GM23248 (cell line): ENCODE data around the gene OCEL1. TPM values are rescaled to one million over a fixed set of nuclear protein-coding genes. Genes with fewer than 3 reads are reported as not detected.

Experiments
- DNase-seq: peaks from one replicate; pipeline ENCODE4 v3.0.0-alpha.2; 2015
- H2AFZ ChIP-seq: fragments of 200-600 bp; sonication (generic); 2 replicates; pipeline ENCODE4 v1.6.1; 2016; ENCODE audit warnings: antibody characterized with exemption
- H3F3A ChIP-seq: fragments of 200-600 bp; sonication (generic); 2 replicates; pipeline ENCODE4 v1.6.1; 2016; ENCODE audit warnings: mild to moderate bottlenecking, antibody characterized with exemption, mixed run types; ENCODE audit not compliant: insufficient read depth
- H3K27ac ChIP-seq: fragments of 200-600 bp; sonication (generic); 2 replicates; pipeline ENCODE4 v1.5.1; 2016; ENCODE audit warnings: mild to moderate bottlenecking
- H3K27me3 ChIP-seq: fragments of 200-600 bp; sonication (generic); replicated peaks from 2 replicates; pipeline ENCODE4 v1.6.1; 2016; ENCODE audit warnings: mild to moderate bottlenecking; ENCODE audit not compliant: insufficient read depth
- H3K36me3 ChIP-seq: fragments of 200-600 bp; sonication (generic); 2 replicates; pipeline ENCODE4 v1.6.1; 2016; ENCODE audit warnings: low read depth, mild to moderate bottlenecking
- H3K4me1 ChIP-seq: fragments of 200-600 bp; sonication (generic); 2 replicates; pipeline ENCODE4 v1.6.1; 2016; ENCODE audit warnings: mild to moderate bottlenecking; ENCODE audit not compliant: insufficient read depth
- H3K4me2 ChIP-seq: fragments of 200-600 bp; sonication (generic); one replicate; pipeline ENCODE4 v1.6.1; 2016; ENCODE audit warnings: mild to moderate bottlenecking; ENCODE audit not compliant: unreplicated experiment
- H3K4me3 ChIP-seq: fragments of 200-600 bp; sonication (generic); 2 replicates; pipeline ENCODE4 v1.5.1; 2016; ENCODE audit warnings: mild to moderate bottlenecking
- H3K79me2 ChIP-seq: fragments of 200-600 bp; sonication (generic); 2 replicates; pipeline ENCODE4 v1.6.1; 2016; ENCODE audit warnings: mild to moderate bottlenecking; ENCODE audit not compliant: insufficient read depth
- H3K9ac ChIP-seq: fragments of 200-600 bp; sonication (generic); 2 replicates; pipeline ENCODE4 v1.6.1; 2016; ENCODE audit warnings: mild to moderate bottlenecking
- H3K9me2 ChIP-seq: fragments of 200-600 bp; sonication (generic); 2 replicates; pipeline ENCODE4 v1.6.1; 2016; ENCODE audit warnings: mixed run types, mild to moderate bottlenecking, moderate library complexity; ENCODE audit not compliant: insufficient read depth
- H3K9me3 ChIP-seq: fragments of 200-600 bp; sonication (generic); one replicate; pipeline ENCODE4 v1.6.1; 2017; ENCODE audit warnings: low read depth
- H4K20me1 ChIP-seq: fragments of 200-600 bp; sonication (generic); 2 replicates; pipeline ENCODE4 v1.6.0; 2016; ENCODE audit not compliant: insufficient read depth
- EZH2 ChIP-seq: fragments of 200-600 bp; sonication (generic); IDR thresholded peaks from 2 replicates; pipeline ENCODE4 v1.6.1; 2018; ENCODE audit warnings: antibody characterized with exemption, mild to moderate bottlenecking; ENCODE audit not compliant: insufficient read depth, poor library complexity, severe bottlenecking
- EZH2phosphoT487 ChIP-seq: fragments of 200-600 bp; sonication (generic); IDR thresholded peaks from 2 replicates; pipeline ENCODE4 v1.6.1; 2018; ENCODE audit warnings: antibody characterized with exemption, moderate library complexity, mild to moderate bottlenecking, low read depth; ENCODE audit not compliant: insufficient read depth
- WGBS, 2 experiments: methylation state at CpG; one replicate each; pipeline ENCODE4 v1.1.6; 2015 to 2017; ENCODE audit warnings: low lambda C conversion rate in 2 of 2, low coverage in 1 of 2; ENCODE audit errors: missing lambda C conversion rate in 2 of 2; 5-methylcytosine and 5-hydroxymethylcytosine counted together
- in situ Hi-C: fragments of 300-500 bp; cut with MboI; formaldehyde crosslinking; loops from 2 replicates; pipeline ENCODE4 v1.15.0; 2020
- polyA plus RNA-seq: library from polyadenylated mRNA; unstranded; fragments of >200 nt; fragmentation: Nextera tagmentation; extraction: Ambion mirVana; gene quantifications from 2 replicates; pipeline ENCODE4 v1.2.1, GENCODE V29; 2016
- total RNA-seq: library from RNA; depleted of rRNA; stranded (reverse); fragments of >200 nt; shearing (Covaris generic); gene quantifications from 2 replicates; pipeline ENCODE4 v1.2.3, GENCODE V29; 2014

Gene OCEL1
- total and polyA plus RNA-seq, 2 experiments from 2014 or later = 1.8 to 17.1 TPM

- H3K27me3 ChIP-seq = no peaks in the 10 kb centered on the region
- no peak overlapping the region for H3K4me3 ChIP-seq
- in situ Hi-C loops = no loop called here
- no peak for DNase-seq
- H3F3A ChIP-seq = 0 out of 2 replicates have a peak, but pooled peaks cover 1% of the 10 kb centered on the region
- H4K20me1 ChIP-seq = no peaks in the 10 kb centered on the region
- H3K4me2 ChIP-seq = no peak overlapping the region
- H3K79me2 ChIP-seq = peaks cover 76% of the 10 kb centered on the region
- H3K9me3 ChIP-seq = no peaks in the 10 kb centered on the region
- no peak for TF ChIP-seq EZH2phosphoT487
- TF ChIP-seq EZH2 = no peak
- H3K4me1 ChIP-seq = 0 out of 2 replicates have a peak, but pooled peaks cover 13% of the 10 kb centered on the region
- 97% methylated on average over 13 of the region's 13 CpGs for WGBS, 2 experiments
- no peak overlapping the region for H3K9ac ChIP-seq
- H2AFZ ChIP-seq = no peak overlapping the region
- H3K9me2 ChIP-seq = no peaks in the 10 kb centered on the region
- H3K27ac ChIP-seq = no peak overlapping the region
- H3K36me3 ChIP-seq = no peaks in the 10 kb centered on the region; the same call in 1 of the 2 replicates
Measured at GRCh38 chr19:17237747-17238706, 12.0 kb downstream of the OCEL1 start.

DNA sequence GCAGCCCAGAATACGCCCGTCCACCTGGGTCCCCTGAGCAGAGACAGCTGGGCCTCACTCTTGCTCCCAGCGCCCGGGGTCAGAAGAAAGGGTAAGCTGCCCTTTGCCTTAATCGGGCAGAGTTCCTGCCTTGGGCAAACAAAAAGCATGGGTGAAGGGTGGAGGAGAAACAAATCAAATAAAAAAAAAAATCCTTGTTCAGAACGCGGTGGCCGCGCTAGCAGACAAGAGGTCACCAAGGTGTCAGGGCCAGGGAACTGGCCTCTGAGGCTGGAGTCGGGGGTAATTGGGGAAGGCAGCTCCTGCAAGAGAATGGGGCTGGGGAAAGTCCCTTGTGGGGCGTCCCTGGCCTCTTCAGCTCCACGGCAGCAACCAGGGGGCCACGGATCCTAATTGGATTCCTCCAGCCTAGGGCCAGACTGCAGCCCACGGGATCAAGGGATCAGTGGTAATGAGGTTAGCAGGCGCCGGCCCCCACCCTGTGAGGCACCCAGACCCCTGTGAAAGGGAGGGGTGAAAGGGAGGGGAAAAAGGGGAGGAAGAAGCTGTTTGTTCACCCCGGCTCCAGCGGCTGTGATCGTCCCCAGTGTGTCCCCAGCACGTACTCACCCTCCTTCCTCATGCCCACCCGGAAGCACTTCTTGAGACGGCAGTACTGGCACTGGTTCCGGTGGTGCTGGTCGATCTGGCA, 14.2 kb downstream of the OCEL1 start:
- TF ChIP-seq EZH2 (no peak), EZH2phosphoT487 (no peak)
- Histone ChIP-seq H2AFZ (no peak overlapping the region), H3K4me2 (no peak overlapping the region), H4K20me1 (no peaks in the 10 kb centered on the region), H3K9me2 (no peaks in the 10 kb centered on the region), H3K27ac (no peak overlapping the region), H3K36me3 (no peaks in the 10 kb centered on the region), H3K9me3 (no peaks in the 10 kb centered on the region), H3K4me1 (0 out of 2 replicates have a peak, but pooled peaks cover 16% of the 10 kb centered on the region), H3K4me3 (no peak overlapping the region), H3K27me3 (no peaks in the 10 kb centered on the region), H3K9ac (no peak overlapping the region), H3K79me2 (peaks cover 76% of the 10 kb centered on the region), H3F3A (0 out of 2 replicates have a peak, but pooled peaks cover 3% of the 10 kb centered on the region)
- 80 to 81% methylated on average over 23 to 24 of the region's 24 CpGs for WGBS, 2 experiments
- in situ Hi-C loops = no loop called here
- DNase-seq = no peak

DNA sequence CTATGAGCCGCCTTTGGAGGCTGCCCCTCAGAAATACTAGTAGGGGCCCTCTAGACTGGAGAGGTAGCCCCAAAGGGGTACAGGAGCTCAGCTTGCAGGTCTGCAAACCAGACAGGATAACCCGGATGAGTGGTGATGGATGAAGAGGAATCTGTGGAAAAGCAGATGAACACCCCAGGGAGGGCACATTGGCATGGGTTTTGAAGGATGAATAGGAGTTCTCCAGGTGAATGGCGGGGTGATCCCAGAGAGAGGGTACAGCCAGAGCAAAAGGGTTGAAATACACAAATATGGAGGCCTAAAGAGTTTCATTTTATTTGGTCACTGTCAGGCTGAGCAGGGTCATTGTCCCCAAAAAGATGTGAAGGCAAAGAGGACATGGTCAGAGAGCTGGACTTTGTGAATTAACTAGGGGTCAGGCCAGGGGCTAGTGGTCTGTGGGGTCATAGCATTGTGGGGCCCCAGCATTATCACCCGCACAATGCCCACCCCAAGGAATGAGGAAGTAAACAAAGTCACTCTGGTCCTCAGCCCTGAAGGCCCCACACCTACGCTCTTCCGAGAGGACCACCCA, 14.9 kb downstream of the OCEL1 start:
- H3K27ac ChIP-seq = no peak overlapping the region
- H2AFZ ChIP-seq = no peak overlapping the region
- H3K4me2 ChIP-seq = no peak overlapping the region
- DNase-seq = no peak
- no peaks in the 10 kb centered on the region for H4K20me1 ChIP-seq
- H3K9me3 ChIP-seq = no peaks in the 10 kb centered on the region
- TF ChIP-seq EZH2phosphoT487 (no peak), EZH2 (no peak)
- H3K9me2 ChIP-seq = no peaks in the 10 kb centered on the region
- H3K9ac ChIP-seq = no peak overlapping the region
- H3K4me1 ChIP-seq = 0 out of 2 replicates have a peak, but pooled peaks cover 16% of the 10 kb centered on the region
- peaks cover 75% of the 10 kb centered on the region for H3K79me2 ChIP-seq
- H3K4me3 ChIP-seq = no peak overlapping the region
- no peaks in the 10 kb centered on the region for H3K36me3 ChIP-seq
- no peaks in the 10 kb centered on the region for H3K27me3 ChIP-seq
- 0 out of 2 replicates have a peak, but pooled peaks cover 3% of the 10 kb centered on the region for H3F3A ChIP-seq
- 97 to 99% methylated on average over 6 of the region's 6 CpGs for WGBS, 2 experiments
- in situ Hi-C loops = no loop called here
